Lung (tissue), 12 donors: ENCODE measurements around the gene CRELD2. TPM values are rescaled to one million over a fixed set of nuclear protein-coding genes. Genes with fewer than 3 reads are reported as not detected.

Source experiments
- ATAC-seq: fragments of 200-7000 bp; cut with Tn5 transposase; one replicate; pipeline ENCODE4 v1.9.1; 2020; ENCODE audit warnings: moderate number of reproducible peaks; ENCODE audit not compliant: insufficient read depth, low FRiP score
- DNase-seq, 3 donors: peaks; one replicate each; pipeline ENCODE4 v3.0.0-alpha.2; 2013 to 2017
- H3K27ac ChIP-seq, 2 donors: one replicate each; pipeline ENCODE4 v1.5.1; 2013; ENCODE audit warnings: mild to moderate bottlenecking in 2 of 2, moderate library complexity in 2 of 2, control low read depth in 1 of 2, inconsistent platforms in 1 of 2, low read depth in 1 of 2, low read length in 1 of 2
- H3K27me3 ChIP-seq, 3 donors: one replicate each; pipeline ENCODE4 v1.5.1; 2013; ENCODE audit warnings: low read length in 2 of 3; ENCODE audit not compliant: control insufficient read depth in 3 of 3, insufficient read depth in 3 of 3
- H3K36me3 ChIP-seq, 4 donors: one replicate each; pipeline ENCODE4 v1.5.1; 2013; ENCODE audit warnings: low read length in 4 of 4, mild to moderate bottlenecking in 1 of 4, moderate library complexity in 1 of 4; ENCODE audit not compliant: control insufficient read depth in 4 of 4, insufficient read depth in 4 of 4
- H3K4me1 ChIP-seq, 5 donors: one replicate each; pipeline ENCODE4 v1.5.1; 2013; ENCODE audit warnings: low read length in 5 of 5, mild to moderate bottlenecking in 2 of 5, moderate library complexity in 1 of 5; ENCODE audit not compliant: control insufficient read depth in 5 of 5, insufficient read depth in 5 of 5
- H3K4me3 ChIP-seq: one replicate; pipeline ENCODE4 v1.5.1; 2013; ENCODE audit warnings: mild to moderate bottlenecking, control low read depth, moderate library complexity
- H3K9ac ChIP-seq, 2 donors: one replicate each; pipeline ENCODE4 v1.5.1; 2013; ENCODE audit warnings: low read length in 2 of 2, control low read depth in 1 of 2; ENCODE audit not compliant: insufficient read depth in 1 of 2
- H3K9me3 ChIP-seq, 4 donors: one replicate each; pipeline ENCODE4 v1.5.1; 2013; ENCODE audit warnings: low read length in 3 of 4, mild to moderate bottlenecking in 1 of 4, moderate library complexity in 1 of 4; ENCODE audit not compliant: control insufficient read depth in 4 of 4, insufficient read depth in 3 of 4
- CTCF ChIP-seq: IDR thresholded peaks from 2 replicates; pipeline ENCODE4 v1.5.1; 2012; ENCODE audit warnings: mild to moderate bottlenecking; ENCODE audit errors: control extremely low read depth, extremely low read depth
- WGBS, 2 donors: extraction: QIAGEN DNeasy Blood & Tissue Kit; methylation state at CpG; one replicate each; pipeline ENCODE4 v1.1.7; 2013; 5-methylcytosine and 5-hydroxymethylcytosine counted together
- polyA plus RNA-seq, 2 donors: library from polyadenylated mRNA; stranded (reverse); fragments of 200-250 nt; gene quantifications; one replicate each; pipeline ENCODE4 v1.2.1, GENCODE V29; 2013
- total RNA-seq, 2 donors: library from RNA; depleted of rRNA in 1 of 2; stranded (reverse); fragments of >200 nt in 1 of 2; gene quantifications; one replicate each; pipeline ENCODE4 v1.2.1, GENCODE V29; 2014 to 2021
- donor health status: control.
- donor health status: control.
- donor health status: Bipolar disorder and iron deficiency.
- donor health status: healthy.
- donor health status: DM: yes; HTN: yes; CAD: no.

Gene CRELD2
- total and polyA plus RNA-seq, 4 donors, result 18.7 to 110 (median 71.9) TPM

- 73 to 93% methylated on average over 8 of the region's 8 CpGs for WGBS, 2 donors
- ATAC-seq (no peak), DNase-seq (no peak)
- H3K4me3 ChIP-seq, result no peak overlapping the region
- no peak overlapping the region for H3K9ac ChIP-seq
- TF ChIP-seq CTCF, result no peak
- no peaks in the 10 kb centered on the region for H3K27me3 ChIP-seq
- no peaks in the 10 kb centered on the region for H3K36me3 ChIP-seq
- H3K4me1 ChIP-seq, result peaks cover 0 to 44% (median 27%) of the 10 kb centered on the region in 5 donors
- H3K27ac ChIP-seq, result peak overlapping the region; percentile 67 to 94
- H3K9me3 ChIP-seq, result no peaks in the 10 kb centered on the region
These were observed 35.9 kb downstream of the CRELD2 start for GRCh38 chr22:49954354-49954753.

GRCh38 chr22:49954991-49955580, 36.7 kb downstream of the CRELD2 start:
- no peak for ATAC-seq
- Histone ChIP-seq H3K9ac (no peak overlapping the region), H3K9me3 (no peaks in the 10 kb centered on the region), H3K4me3 (no peak overlapping the region), H3K36me3 (no peaks in the 10 kb centered on the region), H3K4me1 (peaks cover 0 to 44% (median 27%) of the 10 kb centered on the region in 5 donors), H3K27ac (peak overlapping the region; percentile 43 to 94), H3K27me3 (no peaks in the 10 kb centered on the region)
- WGBS, 2 donors, result 69 to 78% methylated on average over 15 of the region's 15 CpGs
- no peak for DNase-seq
- TF ChIP-seq CTCF, result no peak

GRCh38 chr22:49955581-49956417, 37.4 kb downstream of the CRELD2 start:
- ATAC-seq (no peak), DNase-seq (no peak)
- Histone ChIP-seq H3K9me3 (no peaks in the 10 kb centered on the region), H3K4me3 (no peak overlapping the region), H3K27ac (peak overlapping the region; percentile 43 to 94), H3K27me3 (no peaks in the 10 kb centered on the region), H3K36me3 (no peaks in the 10 kb centered on the region), H3K9ac (no peak overlapping the region), H3K4me1 (peaks cover 0 to 44% (median 27%) of the 10 kb centered on the region in 5 donors)
- 87 to 97% methylated on average over 19 to 22 of the region's 22 CpGs for WGBS, 2 donors
- no peak for TF ChIP-seq CTCF
